Embryonic facial prominence (tissue), 1 donor: Measurements from ENCODE around the gene TYW1.
"Not testable (repeated sequence)": the region's sequence is repeated elsewhere in the genome, so short reads cannot be mapped to it uniquely, and the experiment has no call there.

Source experiments
- DNase-seq: peaks from one replicate; pipeline ENCODE4 v3.0.0-alpha.2; 2016; ENCODE audit errors: extremely low spot score

Gene TYW1

GRCh38 chr7:67043559-67043930, 46.9 kb downstream of the TYW1 start:
- not testable (repeated sequence) for DNase-seq

GRCh38 chr7:67045496-67045995, 48.9 kb downstream of the TYW1 start:
- DNase-seq = no peak

GRCh38 chr7:67046819-67047218, 50.2 kb downstream of the TYW1 start:
- not testable (repeated sequence) for DNase-seq

GRCh38 chr7:67049908-67050307, 53.3 kb downstream of the TYW1 start:
- not testable (repeated sequence) for DNase-seq

GRCh38 chr7:67052161-67052560, 55.5 kb downstream of the TYW1 start:
- not testable (repeated sequence) for DNase-seq

- no peak for DNase-seq
These were observed 60.0 kb downstream of the TYW1 start for GRCh38 chr7:67056683-67057082.

GRCh38 chr7:67061321-67061720, 64.7 kb downstream of the TYW1 start:
- not testable (repeated sequence) for DNase-seq

- not testable (repeated sequence) for DNase-seq
These were observed 66.2 kb downstream of the TYW1 start for GRCh38 chr7:67062802-67063201.

GRCh38 chr7:67066950-67067622, 70.5 kb downstream of the TYW1 start:
- peak; percentile 7 for DNase-seq

- DNase-seq = not testable (repeated sequence)
These were observed 79.5 kb downstream of the TYW1 start for GRCh38 chr7:67076120-67076519.

- not testable (repeated sequence) for DNase-seq
These were observed 86.2 kb downstream of the TYW1 start for GRCh38 chr7:67082880-67083279.

GRCh38 chr7:67089261-67089660, 92.6 kb downstream of the TYW1 start:
- DNase-seq = not testable (repeated sequence)

- not testable (repeated sequence) for DNase-seq
These were observed 94.4 kb downstream of the TYW1 start for GRCh38 chr7:67091053-67091452.

GRCh38 chr7:67098031-67098430, 101.4 kb downstream of the TYW1 start:
- not testable (repeated sequence) for DNase-seq

- not testable (repeated sequence) for DNase-seq
These were observed 102.8 kb downstream of the TYW1 start for GRCh38 chr7:67099406-67099805.

GRCh38 chr7:67100038-67100437, 103.4 kb downstream of the TYW1 start:
- not testable (repeated sequence) for DNase-seq

- no peak for DNase-seq
These were observed 104.3 kb downstream of the TYW1 start for GRCh38 chr7:67100956-67101361.

GRCh38 chr7:67104937-67105336, 108.3 kb downstream of the TYW1 start:
- not testable (repeated sequence) for DNase-seq

- no peak for DNase-seq
These were observed 108.7 kb downstream of the TYW1 start for GRCh38 chr7:67105377-67105776.

GRCh38 chr7:67106255-67106654, 109.6 kb downstream of the TYW1 start:
- DNase-seq = not testable (repeated sequence)

GRCh38 chr7:67111342-67111741, 114.7 kb downstream of the TYW1 start:
- not testable (repeated sequence) for DNase-seq

- DNase-seq = not testable (repeated sequence)
These were observed 118.0 kb downstream of the TYW1 start for GRCh38 chr7:67114483-67115246.

- DNase-seq = not testable (repeated sequence)
These were observed 123.9 kb downstream of the TYW1 start for GRCh38 chr7:67120491-67120890.
